ENCODE results near the gene TCHH. TPM values are rescaled to one million over a fixed set of nuclear protein-coding genes. Genes with fewer than 3 reads are reported as not detected.

TCHH gene
- total RNA-seq, 4 donors from 2014 or later, result 0.13 TPM; not detected in 3

DNA sequence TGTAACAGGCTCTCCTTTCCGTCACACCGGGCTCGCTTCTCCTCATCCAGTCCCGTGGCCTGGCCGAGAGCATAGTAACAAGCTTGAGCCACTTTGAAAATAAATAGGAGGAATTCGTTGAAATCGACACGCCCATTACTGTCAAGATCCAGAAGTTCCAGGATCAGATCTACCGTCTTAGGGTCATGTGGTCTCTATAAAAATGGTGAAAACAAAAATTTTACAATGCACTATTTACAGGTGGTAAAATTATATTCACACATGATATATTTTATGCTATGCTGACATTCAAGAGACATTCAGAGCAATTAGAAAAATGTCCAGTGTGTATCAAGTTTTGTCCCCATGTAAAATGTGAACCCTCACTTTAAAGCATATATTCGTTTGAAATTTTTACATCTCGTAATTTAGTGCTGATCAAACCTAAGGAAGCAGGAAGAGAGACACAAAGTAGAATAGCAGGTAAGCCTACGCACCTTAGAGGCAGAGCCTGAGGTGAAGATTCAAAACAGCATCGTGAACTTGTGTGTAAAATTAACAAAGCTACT, 2.3 kb downstream of the TCHH start:
- peaks cover 5 to 14% of the 10 kb centered on the region in 2 donors for H3K4me1 ChIP-seq
- H3K27me3 ChIP-seq, result peaks cover 70 to 74% (median 72%) of the 10 kb centered on the region in 3 donors
- H3K27ac ChIP-seq, result no peak overlapping the region
- H3K4me3 ChIP-seq, result peak overlapping the region in 2 of 4 donors; percentile 47 to 52
- no peak for ATAC-seq
- H3K36me3 ChIP-seq, result no peaks in the 10 kb centered on the region
- DNase-seq, result no peak
- in situ Hi-C loops (cut with MboI; ENCODE audit: low sequenced_read_pairs in 4 of 4), result no loop called here
- TF ChIP-seq, protein P1, sequence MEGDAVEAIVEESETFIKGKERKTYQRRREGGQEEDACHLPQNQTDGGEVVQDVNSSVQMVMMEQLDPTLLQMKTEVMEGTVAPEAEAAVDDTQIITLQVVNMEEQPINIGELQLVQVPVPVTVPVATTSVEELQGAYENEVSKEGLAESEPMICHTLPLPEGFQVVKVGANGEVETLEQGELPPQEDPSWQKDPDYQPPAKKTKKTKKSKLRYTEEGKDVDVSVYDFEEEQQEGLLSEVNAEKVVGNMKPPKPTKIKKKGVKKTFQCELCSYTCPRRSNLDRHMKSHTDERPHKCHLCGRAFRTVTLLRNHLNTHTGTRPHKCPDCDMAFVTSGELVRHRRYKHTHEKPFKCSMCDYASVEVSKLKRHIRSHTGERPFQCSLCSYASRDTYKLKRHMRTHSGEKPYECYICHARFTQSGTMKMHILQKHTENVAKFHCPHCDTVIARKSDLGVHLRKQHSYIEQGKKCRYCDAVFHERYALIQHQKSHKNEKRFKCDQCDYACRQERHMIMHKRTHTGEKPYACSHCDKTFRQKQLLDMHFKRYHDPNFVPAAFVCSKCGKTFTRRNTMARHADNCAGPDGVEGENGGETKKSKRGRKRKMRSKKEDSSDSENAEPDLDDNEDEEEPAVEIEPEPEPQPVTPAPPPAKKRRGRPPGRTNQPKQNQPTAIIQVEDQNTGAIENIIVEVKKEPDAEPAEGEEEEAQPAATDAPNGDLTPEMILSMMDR (IDR thresholded peaks at IDR 0.05 in 4 of 5, conservative IDR thresholded peaks at IDR 0.05 in 1 of 5), result no peak
- TF ChIP-seq POLR2A (IDR thresholded peaks at IDR 0.05), result no peak
- peaks cover 0 to 6% (median 0%) of the 10 kb centered on the region in 3 donors for H3K9me3 ChIP-seq
- intact Hi-C loops (cut with DNase I; ENCODE audit: low total_unique reads), result no loop called here

DNA sequence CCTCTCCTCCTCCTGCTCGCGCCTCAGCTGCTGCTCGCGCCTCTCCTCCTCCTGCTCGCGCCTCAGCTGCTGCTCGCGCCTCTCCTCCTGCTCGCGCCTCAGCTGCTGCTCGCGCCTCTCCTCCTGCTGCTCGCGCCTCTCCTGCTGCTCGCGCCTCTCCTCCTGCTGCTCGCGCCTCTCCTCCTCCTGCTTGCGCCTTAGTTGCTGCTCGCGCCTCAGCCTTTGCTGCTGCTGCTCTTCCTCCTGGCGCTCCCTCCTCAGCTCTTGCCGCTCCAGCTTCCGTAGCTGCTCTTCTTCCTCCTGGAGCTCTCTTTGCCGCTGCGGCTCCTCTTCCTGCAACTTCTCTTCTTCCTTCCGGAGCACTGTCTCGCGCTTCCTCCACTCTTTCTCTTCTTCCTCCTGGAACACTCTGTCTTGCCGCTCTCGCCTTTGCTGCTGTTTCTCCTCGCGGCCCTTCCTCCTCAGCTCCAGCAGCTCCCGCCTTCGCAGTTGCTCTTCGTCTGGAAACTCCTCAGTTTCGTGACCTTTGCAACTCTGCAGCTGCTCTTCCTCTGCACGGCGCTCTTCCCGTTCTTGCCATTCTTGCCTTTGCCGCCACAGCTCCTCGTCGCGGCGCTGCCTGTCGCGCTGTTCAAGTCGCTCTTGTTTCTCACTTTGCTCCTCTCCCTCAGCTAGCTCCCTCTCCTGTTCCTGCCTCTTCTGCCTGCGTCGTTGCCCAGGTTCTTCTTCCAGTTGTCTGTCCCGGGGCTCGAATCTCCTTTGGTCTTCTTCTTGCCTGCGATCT, 3.0 kb downstream of the TCHH start:
- H3K4me1 ChIP-seq, result peaks cover 5 to 14% of the 10 kb centered on the region in 2 donors
- no peaks in the 10 kb centered on the region for H3K36me3 ChIP-seq
- intact Hi-C loops (cut with DNase I; ENCODE audit: low total_unique reads) (no loop called here), in situ Hi-C loops (cut with MboI; ENCODE audit: low sequenced_read_pairs in 4 of 4) (no loop called here)
- peak overlapping the region in 3 of 4 donors; percentile 47 to 52 (median 48) for H3K4me3 ChIP-seq
- ATAC-seq (no peak), DNase-seq (no peak)
- no peak overlapping the region for H3K27ac ChIP-seq
- peaks cover 0 to 12% (median 0%) of the 10 kb centered on the region in 3 donors for H3K9me3 ChIP-seq
- TF ChIP-seq, protein P1 (IDR thresholded peaks at IDR 0.05 in 4 of 5, conservative IDR thresholded peaks at IDR 0.05 in 1 of 5), result no peak
- no peak for TF ChIP-seq POLR2A (IDR thresholded peaks at IDR 0.05)
- H3K27me3 ChIP-seq, result peaks cover 77 to 81% (median 79%) of the 10 kb centered on the region in 3 donors

- no peaks in the 10 kb centered on the region for H3K36me3 ChIP-seq
- H3K27ac ChIP-seq, result no peak overlapping the region
- peaks cover 5 to 14% of the 10 kb centered on the region in 2 donors for H3K4me1 ChIP-seq
- H3K4me3 ChIP-seq, result peak overlapping the region in 3 of 4 donors; percentile 47 to 52 (median 48)
- H3K27me3 ChIP-seq, result peaks cover 80 to 88% (median 87%) of the 10 kb centered on the region in 3 donors
- intact Hi-C loops (cut with DNase I; ENCODE audit: low total_unique reads), result no loop called here
- in situ Hi-C loops (cut with MboI; ENCODE audit: low sequenced_read_pairs in 4 of 4), result no loop called here
- TF ChIP-seq, protein P1 (IDR thresholded peaks at IDR 0.05 in 4 of 5, conservative IDR thresholded peaks at IDR 0.05 in 1 of 5), result no peak
- no peak for TF ChIP-seq POLR2A (IDR thresholded peaks at IDR 0.05)
- H3K9me3 ChIP-seq, result peaks cover 0 to 12% (median 0%) of the 10 kb centered on the region in 3 donors
- DNase-seq, result no peak
- ATAC-seq, result no peak
These were observed 3.7 kb downstream of the TCHH start for GRCh38 chr1:152111515-152111968.

- ATAC-seq, result no peak
- in situ Hi-C loops (cut with MboI; ENCODE audit: low sequenced_read_pairs in 4 of 4), result no loop called here
- H3K4me1 ChIP-seq, result peaks cover 5 to 14% of the 10 kb centered on the region in 2 donors
These were observed 4.3 kb downstream of the TCHH start for GRCh38 chr1:152110860-152111514.

More at GRCh38 chr1:152110860-152111514, 4.3 kb downstream of the TCHH start:
- no peak for DNase-seq
- Histone ChIP-seq H3K9me3 (peaks cover 0 to 12% (median 0%) of the 10 kb centered on the region in 3 donors), H3K27me3 (peaks cover 84 to 92% (median 91%) of the 10 kb centered on the region in 3 donors), H3K4me3 (peak overlapping the region; percentile 36 to 52 (median 48)), H3K27ac (no peak overlapping the region), H3K36me3 (no peaks in the 10 kb centered on the region)
- TF ChIP-seq, protein P1 (IDR thresholded peaks at IDR 0.05 in 4 of 5, conservative IDR thresholded peaks at IDR 0.05 in 1 of 5), result no peak
- no peak for TF ChIP-seq POLR2A (IDR thresholded peaks at IDR 0.05)
- intact Hi-C loops (cut with DNase I; ENCODE audit: low total_unique reads), result no loop called here

Data from gastrocnemius medialis (tissue), 4 donors.